Measurements from ENCODE around the gene BCAS3.
"Not testable (repeated sequence)": the region's sequence is repeated elsewhere in the genome, so short reads cannot be mapped to it uniquely, and the experiment has no call there.

Gene BCAS3

GRCh38 chr17:60947543-60947942 is 269.9 kb downstream of the BCAS3 start:
- no peak for FAIRE-seq

DNA sequence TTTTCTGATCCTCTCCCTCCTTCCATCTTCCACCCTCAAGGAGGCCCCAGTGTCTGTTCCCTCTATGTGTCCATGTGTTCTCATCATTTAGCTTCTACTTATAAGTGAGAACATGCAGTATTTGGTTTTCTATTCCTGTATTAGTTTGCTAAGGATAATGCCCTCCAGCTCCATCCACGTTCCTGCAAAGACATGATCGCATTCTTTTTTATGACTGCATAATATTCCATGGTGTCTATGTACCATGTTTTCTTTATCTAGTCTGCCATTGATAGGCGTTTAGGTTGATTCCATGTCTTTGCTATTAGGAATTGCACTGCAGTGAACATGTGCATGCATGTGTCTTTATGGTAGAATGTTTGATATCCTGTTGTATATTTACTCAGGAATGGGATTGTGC is 275.1 kb downstream of the BCAS3 start:
- FAIRE-seq, result no peak

DNA sequence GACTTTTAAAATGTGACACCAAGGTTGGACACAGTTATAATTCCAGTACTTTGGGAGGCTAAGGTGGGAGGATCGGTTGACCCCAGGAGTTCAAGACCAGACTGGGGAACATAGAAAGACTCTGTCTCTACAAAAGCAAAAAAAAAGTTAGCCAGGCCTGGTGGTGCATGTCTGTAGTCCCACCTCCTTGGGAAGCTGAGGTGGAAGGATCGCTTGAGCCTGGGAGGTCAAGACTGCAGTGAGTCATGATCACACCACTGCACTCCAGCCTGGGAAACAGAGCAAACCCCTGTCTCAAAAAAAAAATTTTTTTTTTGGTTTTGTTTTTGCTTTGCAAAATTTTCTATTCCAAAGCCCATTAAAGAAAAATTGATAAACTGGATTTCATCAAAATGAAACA is 281.4 kb downstream of the BCAS3 start:
- FAIRE-seq, result no peak

GRCh38 chr17:60959696-60960095 is 282.0 kb downstream of the BCAS3 start:
- FAIRE-seq, result no peak

GRCh38 chr17:60960398-60961065 is 282.9 kb downstream of the BCAS3 start:
- FAIRE-seq, result no peak

GRCh38 chr17:60964160-60964559 is 286.5 kb downstream of the BCAS3 start:
- no peak for FAIRE-seq

GRCh38 chr17:60968266-60968665 is 290.6 kb downstream of the BCAS3 start:
- no peak for FAIRE-seq

DNA sequence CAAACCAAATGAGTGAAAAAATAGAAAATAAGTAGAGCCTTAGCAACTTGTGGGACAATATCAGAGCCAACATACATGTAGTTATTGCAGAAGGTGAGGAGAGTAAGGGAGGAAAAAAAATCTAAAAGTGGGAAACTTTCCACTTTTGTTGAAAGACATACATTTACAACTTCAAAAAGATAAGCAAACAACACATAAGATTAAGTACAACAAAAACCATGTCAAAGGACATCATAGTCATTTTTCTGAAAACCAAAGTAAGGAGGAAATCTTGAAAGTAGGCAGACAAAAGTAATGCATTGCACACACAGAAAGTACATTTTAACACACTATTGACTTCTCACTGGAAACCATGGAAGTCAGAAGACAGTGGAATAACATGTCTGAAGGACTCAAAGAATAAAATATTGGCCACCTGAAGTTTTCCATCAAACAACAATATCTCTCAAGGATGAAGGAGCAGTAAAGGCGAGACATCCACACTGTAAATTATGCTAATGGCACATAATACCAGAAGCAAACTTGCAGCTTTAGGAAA is 291.9 kb downstream of the BCAS3 start:
- no peak for FAIRE-seq

GRCh38 chr17:60970741-60971140 is 293.1 kb downstream of the BCAS3 start:
- FAIRE-seq, result no peak

DNA sequence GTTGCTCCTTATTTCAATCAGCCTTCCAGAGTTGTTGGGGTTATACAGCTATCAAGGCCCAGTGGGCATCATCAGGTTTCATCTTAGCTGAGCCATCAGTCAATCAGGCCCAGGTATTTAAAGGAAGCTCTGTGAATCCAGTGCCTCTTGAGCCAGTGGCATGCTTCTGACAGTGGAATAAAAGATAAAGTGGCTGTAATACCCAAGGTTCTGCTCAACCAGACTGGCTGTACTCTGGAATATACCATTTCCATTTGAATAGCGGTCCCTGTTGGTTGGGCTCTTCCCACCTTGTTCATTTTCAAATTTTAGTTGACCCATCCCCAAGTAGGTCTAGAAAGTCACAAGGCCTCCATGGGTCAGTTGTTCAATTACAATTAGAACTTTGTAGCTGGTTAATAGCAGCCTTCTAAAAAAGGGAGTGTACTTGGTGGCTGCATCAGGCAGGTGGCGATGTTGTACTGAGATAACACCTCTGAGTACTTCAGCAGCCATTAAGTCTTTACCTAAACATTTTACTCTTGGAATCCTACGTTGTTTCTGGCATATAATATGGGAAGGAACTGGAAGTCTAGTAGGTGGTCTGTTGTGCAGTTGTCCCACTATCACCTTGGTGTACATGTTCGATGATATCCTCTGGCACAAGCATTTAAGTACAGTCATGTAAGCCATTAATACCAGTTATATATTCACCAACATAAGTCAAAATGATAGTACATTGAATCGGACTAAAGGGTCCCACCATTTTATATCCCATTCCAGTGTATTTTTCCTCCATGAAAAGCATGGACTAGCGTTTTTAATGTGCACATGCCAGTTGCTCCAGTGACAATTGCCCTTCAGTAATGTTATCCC is 294.1 kb downstream of the BCAS3 start:
- peak; percentile 56 for FAIRE-seq

- not testable (repeated sequence) for FAIRE-seq
Measured at GRCh38 chr17:60976861-60977260, 299.2 kb downstream of the BCAS3 start.

DNA sequence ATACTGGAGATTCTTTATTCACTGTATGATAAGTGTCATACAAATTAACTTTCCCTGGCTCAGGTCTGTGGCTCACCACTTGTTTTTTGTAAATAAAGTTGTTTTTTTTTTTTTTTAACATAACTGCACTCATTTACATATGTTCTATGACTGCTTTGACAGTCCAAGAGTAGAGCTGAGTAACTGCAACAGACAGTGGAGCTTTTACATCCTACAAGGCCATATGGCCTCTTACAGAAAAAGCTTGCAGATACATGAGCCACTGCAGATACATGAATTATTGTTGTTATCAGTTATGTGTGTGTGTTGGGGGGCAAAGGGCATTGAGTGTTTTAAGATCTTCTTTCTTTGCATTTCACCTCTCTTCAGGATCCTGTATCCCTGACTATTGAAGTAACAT is 311.7 kb downstream of the BCAS3 start:
- FAIRE-seq, result no peak

GRCh38 chr17:60989846-60990245 is 312.2 kb downstream of the BCAS3 start:
- FAIRE-seq, result no peak

- FAIRE-seq, result no peak
Measured at GRCh38 chr17:60993497-60993896, 315.8 kb downstream of the BCAS3 start.

GRCh38 chr17:60995680-60996079 is 318.0 kb downstream of the BCAS3 start:
- FAIRE-seq, result no peak

- peak; percentile 76 for FAIRE-seq
Measured at GRCh38 chr17:61000911-61001310, 323.3 kb downstream of the BCAS3 start.

GRCh38 chr17:61002316-61002736 is 324.7 kb downstream of the BCAS3 start:
- peak; percentile 95 for FAIRE-seq

DNA sequence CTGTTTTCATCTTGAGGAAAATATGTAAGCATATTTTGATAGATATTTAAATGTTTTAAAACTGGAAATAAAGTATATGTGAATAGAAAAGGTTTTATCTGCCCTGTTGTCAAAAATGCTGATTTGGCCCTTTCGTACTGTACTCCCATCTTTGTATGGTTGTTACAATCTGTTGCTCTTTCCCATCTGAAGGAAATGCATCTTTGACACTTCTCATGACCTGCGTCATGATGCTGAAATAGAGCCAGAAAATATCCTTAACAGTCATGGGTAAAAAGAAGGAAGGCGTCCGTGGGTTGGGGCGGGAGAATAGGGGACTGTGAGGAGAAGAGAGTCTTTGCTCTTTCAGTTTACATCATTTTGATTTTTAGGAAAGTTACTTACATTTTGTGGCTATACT is 327.7 kb downstream of the BCAS3 start:
- FAIRE-seq, result no peak

GRCh38 chr17:61005958-61006357 is 328.3 kb downstream of the BCAS3 start:
- not testable (repeated sequence) for FAIRE-seq

DNA sequence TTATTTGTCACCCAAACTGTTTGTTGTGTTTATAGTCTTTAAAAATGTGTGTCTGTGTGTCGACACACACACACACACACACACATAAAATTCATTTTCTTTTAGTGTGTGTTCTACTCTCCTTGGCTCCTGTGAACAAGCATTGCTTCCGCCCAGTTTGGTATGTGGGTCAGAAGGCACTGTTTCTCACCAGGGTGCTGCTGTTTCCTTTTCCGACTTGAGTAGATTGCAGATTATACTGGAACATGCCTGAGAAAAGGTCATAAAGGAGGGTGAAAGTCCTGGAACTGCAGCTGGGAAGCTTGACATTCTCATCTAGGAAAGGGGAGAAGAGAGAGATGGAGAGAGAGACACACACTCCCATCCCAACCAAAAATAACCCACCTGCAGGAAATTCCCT is 330.3 kb downstream of the BCAS3 start:
- FAIRE-seq, result no peak

DNA sequence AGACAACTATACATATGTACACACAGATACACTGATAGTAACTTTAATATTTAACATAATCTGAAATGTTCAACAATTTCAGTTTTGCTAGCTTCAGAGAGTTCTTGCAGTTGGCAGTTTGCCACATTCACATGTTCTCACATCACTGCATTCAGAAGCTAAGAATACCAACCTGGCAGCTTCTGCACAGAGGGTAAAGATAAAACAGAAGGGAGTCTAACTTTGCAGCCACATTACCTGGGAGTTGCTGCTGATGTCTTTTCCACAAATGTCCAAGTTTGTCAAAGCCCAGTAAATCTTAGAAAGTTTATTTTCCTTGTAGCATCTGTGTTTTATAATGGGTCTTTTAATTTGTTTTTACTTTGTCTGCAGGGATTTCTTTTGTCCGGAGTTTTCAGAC is 332.0 kb downstream of the BCAS3 start:
- FAIRE-seq, result no peak

DNA sequence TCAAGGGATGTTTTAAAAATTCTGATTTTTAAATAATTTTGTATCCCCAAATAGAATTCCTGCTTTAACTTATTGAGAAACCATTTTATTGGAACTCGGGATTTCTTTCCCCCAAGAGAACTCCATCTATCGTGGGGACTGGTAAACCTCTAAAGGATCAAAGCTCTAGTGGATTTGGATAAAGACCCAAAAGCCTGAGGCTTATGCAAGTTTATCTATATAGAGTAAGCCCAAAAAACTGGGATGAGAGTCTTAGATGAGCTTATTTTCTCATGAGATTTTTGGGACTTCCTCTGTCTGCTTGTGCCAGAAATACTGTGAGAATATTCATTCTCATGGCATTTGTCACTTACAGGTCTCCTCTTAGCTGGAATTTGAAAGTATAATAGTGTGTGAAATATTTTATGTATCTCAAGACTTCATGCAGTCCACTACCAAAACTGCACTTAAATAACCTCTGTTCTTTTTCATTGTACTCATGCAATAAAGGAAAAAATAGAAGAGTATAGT is 333.1 kb downstream of the BCAS3 start:
- no peak for FAIRE-seq

- FAIRE-seq, result no peak
Measured at GRCh38 chr17:61011251-61011650, 333.6 kb downstream of the BCAS3 start.

- no peak for FAIRE-seq
Measured at GRCh38 chr17:61015966-61016365, 338.3 kb downstream of the BCAS3 start.

Data from TTC549 (cell line).